Measurements from ENCODE around the gene B4GALT1.
A peak's percentile ranks its signal among the peaks of the same experiment; 100 is the strongest.
"Not testable (repeated sequence)": the region's sequence is repeated elsewhere in the genome, so short reads cannot be mapped to it uniquely, and the experiment has no call there.

B4GALT1 gene

DNA sequence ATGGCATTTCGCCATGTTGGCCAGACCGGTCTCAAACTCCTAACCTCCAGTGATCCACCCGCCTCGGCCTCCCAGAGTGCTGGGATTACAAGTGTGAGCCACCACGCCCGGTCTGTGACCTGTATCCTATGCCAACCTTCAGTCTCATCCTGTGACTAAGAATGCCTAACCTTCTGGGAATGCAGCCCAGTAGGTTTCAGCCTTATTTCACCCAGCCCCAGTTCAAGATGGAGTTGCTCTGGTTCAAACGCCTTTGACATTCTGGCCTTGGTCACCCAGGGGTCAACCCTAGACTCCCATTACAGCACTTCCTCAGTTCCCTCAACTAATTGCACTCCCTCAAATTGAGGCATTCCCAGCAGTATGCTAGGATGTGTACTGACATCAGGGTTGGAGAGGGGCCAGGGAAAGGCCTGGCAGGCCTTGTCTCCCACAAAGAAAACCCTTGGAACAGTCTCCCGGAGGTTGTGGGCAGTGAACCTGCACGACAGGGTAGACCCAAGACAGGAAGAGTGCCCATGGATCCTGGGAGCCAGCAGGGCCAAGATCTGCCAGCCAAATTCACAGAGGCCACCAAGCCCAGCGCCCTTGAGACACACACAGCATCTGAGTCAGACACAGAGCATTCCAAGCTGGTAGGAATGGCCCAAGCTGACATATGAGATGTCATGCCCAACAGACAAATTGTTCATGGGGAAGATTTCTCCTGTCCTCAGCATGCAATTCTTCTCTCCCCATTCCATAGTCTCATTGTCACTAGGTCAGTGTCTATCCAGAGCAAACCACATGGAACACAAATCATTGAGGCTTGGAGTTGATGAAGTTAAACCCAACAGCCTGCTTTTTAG is 65.8 kb downstream of the B4GALT1 start:
- peak; percentile 13 for DNase-seq (ENCODE audit: low spot score)

DNA sequence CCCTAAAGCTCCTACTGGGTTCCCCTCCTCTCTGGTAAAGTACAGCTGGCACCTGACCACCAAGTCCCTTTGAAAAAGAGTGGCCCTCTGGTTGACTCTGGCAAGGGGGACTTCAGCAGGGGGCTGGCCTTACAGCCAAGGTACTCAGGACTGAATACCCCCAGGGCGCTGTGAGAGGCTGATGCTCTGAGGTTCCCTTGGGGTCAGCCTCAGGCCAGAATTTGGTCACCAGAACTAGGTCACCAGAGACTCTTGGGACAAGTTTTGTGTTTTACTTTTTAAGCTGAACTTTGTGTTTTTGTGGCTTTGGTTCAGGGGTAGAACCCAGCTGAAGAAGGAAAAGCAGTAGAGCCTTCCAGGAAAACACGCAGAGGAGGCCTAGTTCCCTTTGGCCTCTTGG is 67.4 kb downstream of the B4GALT1 start:
- DNase-seq (ENCODE audit: low spot score): no peak

DNA sequence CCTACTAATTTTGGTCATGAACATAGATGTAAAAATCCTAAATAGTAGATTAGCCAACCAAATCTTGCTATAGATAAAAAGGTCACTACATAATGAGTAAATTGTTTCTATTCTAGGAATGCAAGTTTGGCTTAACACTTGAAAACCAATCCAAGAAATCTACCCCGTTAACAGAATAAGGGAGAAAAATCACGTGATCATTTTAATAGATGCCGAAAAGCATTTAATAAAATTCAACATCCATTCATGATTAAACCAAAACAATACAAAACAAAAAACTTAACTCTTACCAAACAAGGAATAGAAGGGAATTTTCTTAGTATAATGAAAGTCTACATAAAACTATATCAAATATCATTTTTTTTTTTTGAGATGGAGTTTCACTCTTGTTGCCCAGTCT is 69.9 kb downstream of the B4GALT1 start:
- no peak for DNase-seq (ENCODE audit: low spot score)

DNA sequence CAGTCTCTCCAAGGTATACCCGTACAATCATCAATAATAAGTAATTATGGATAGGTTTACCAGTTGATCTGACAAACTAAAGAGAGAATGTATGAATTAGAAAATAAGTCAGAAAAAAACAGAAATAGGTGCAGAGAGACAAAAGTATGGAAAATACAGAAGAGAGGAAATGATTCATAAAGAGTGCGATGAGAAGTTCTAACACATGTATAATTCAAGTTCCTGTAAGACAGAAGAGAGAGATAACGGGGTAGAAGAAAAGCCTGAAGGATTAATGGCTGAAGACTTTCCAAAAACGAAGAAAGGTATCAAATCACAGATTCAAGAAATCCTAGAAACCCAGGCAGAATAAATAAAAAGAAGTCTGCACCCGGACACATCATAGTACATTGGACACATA is 74.5 kb downstream of the B4GALT1 start:
- no peak for DNase-seq (ENCODE audit: low spot score)

DNA sequence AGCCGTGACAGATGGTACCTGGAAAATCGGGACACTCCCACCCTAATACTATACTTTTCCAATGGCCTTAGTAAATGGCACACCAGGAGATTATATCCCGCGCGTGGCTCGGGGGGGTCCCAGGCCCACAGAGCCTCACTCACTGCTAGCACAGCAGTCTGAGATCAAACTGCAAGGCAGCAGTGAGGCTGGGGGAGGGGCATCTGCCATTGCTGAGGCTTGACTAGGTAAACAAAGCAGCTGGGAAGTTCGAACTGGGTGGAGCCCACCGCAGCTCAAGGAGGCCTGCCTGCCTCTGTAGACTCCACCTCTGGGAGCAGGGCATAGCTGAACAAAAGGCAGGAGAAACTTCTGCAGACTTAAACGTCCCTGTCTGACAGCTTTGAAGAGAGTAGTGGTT is 81.5 kb downstream of the B4GALT1 start:
- DNase-seq (ENCODE audit: low spot score): not testable (repeated sequence)

DNA sequence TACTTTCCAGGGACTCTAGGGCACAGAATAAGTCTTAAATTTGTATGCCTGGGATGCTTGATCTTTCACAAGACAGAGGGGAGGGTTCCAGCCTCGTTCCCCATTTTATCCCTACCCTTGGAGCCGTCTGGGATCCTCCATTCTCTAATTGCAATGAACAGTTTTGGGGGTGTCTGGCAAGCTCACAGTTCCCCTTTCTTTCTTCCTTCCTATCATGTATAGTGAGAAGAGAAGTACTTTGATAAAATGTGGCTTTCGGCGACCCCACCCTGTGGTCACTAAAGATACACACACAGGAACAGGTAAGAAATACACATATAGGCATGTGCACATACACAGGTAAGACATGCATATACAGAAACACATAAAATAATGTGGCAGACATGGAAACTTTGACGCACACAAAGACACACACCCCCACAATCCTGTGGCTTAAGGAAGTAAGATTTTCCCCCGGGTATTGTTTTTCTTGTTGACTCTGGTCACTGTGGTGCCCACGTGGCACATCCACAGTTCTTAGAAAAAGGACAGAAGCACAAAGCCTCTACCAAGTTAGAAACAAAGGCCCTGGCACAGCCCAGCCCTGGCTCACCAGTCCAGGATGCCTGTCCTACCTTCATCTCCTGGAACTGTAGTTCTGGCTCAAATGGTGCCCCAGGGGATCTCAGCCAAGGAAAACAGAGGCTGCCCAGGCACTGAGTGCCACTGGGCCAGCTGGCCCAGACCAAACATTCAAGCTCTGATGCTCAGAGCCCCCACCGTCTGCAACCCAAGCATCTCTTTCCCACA is 84.4 kb downstream of the B4GALT1 start:
- DNase-seq (ENCODE audit: low spot score): no peak

DNA sequence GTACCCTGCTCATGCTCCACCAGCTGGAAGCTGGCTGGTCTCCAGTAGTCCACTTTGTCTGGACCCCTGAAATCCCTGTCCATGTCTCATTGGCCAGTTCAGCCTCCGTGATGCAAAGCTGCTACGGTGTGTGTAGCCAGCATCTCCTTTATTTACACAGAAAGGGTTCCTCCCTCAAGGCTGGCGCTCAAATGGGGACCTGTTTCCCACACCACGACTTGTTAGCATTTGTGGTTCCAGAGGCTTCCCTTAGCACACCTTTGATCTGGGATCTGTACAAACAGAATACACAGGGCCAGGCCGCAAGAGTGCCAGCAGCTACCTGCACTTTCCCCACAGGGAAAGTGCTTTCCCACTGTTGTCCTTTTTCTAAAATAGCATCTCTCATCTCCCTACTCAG is 85.0 kb downstream of the B4GALT1 start:
- DNase-seq (ENCODE audit: low spot score): no peak

DNA sequence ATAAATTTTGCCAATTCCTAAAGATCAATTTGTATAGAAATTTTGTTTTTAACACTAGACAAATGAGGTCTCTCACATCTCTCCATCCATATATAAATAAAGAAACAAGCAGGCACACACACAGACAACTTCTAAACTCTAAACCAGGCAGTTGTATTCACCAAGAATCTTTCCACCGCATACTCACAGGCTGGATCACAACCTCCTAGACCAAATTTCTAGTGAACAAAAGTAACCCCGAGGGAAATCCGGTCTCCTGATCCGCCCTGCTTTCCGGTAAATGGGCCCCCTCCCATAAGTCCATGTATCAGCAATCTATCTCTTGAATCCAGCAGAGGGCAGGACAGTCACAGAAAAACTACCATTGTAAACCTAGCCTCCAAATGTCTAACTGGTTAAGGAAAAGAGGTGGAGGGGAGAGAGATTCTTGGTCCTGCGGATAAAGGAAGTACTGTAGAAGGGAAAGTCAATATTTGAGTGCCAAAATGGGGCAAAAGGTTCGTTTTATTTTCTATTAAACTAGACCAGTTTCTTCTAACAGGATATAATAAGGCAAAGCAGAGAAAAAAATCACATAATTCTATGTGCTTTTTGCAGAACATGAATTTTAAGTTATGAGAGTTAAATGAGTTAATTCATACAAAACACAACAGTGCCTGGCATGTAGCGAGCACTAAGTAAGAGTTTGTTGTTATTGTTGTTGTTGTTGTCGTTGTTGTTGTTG is 85.8 kb downstream of the B4GALT1 start:
- peak; percentile 61 for DNase-seq (ENCODE audit: low spot score)

DNA sequence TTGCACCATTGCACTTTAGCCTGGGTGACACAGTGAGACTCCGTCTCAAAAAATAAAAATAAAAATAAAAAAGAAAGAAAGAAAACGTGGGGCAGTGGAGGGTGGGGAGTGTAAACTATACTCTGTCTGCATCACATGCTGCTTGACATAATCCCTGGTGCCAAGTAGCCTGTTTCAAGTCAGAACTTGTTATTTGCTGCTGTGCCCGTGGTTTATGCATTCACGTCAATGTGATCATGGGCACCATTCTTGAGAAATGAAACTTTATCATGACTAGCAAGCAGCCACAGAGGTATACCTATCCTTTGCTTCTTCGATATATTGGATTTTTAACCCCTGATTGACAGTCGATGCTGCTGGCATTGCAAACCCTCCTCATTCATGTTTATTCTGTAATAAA is 86.6 kb downstream of the B4GALT1 start:
- no peak for DNase-seq (ENCODE audit: low spot score)

DNA sequence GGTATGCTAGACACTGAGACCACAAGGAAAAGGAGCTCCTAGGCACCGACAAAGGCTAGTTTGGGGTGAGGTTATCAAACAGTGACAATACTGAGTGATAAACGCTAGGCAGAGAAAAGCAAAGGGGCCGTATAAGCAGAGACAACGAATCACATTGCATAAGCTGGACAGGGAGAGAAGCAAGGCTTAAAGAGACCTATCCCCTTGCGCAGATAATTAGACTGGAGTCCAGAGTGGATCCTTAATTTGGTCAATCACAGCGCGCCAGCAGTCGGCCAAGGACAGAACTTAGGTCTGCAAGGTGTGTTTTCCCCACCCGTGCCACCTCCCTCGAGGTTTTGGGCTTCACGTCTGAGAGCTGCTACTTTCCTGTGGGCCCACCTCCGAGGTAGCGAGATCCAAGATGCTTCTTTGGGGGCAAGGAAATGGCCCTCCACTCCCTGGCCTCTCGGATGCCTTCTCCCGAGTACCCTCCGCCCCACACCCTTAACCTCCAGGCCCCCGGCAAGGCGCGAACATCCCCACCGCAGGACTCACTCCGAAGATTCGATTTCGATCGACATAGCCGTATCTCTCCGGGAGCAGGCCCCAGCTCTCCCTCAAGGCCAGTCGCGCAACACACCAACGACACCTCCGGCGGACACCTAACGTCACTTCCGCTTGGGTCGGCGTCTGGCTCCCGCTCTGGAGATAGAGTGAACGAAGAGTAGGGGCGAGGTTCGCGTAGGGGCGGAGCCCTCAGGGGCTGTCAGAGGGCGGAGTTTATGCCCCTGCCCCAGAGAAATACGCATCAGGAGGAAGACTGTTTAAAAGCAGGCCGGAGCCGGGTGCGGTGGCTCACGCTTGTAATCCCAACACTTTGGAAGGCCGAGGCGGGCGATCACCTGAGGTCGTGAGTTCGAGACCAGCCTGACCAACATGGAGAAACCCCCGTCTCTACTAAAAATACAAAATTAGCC is 90.8 kb downstream of the B4GALT1 start, which contains the start of gene SMU1:
SMU1 (minus strand) TSS at position 629 of the 959 bp plus-strand sequence; CDS start at position 563, 66 bp downstream.
- DNase-seq (ENCODE audit: low spot score): peak; percentile 97

DNA sequence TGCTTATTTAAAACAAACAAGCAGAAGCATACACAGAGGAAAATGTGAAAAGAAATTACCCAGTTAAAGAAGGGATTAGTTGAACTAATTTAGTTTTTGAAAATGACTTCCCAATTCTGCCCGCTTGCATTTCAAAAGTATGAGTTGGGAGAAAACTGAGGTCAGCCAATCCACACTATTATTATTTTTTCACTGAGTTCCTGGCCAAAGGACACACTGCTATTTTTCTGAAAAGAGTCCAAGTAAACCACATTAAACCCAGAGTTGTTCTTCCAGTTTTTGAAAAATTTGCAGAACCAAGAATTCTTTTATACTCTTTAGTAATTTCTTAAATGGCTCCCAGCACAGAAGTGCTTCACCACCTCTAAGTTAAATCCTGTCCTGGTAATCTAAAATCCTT is 98.1 kb downstream of the B4GALT1 start:
- no peak for DNase-seq (ENCODE audit: low spot score)

DNA sequence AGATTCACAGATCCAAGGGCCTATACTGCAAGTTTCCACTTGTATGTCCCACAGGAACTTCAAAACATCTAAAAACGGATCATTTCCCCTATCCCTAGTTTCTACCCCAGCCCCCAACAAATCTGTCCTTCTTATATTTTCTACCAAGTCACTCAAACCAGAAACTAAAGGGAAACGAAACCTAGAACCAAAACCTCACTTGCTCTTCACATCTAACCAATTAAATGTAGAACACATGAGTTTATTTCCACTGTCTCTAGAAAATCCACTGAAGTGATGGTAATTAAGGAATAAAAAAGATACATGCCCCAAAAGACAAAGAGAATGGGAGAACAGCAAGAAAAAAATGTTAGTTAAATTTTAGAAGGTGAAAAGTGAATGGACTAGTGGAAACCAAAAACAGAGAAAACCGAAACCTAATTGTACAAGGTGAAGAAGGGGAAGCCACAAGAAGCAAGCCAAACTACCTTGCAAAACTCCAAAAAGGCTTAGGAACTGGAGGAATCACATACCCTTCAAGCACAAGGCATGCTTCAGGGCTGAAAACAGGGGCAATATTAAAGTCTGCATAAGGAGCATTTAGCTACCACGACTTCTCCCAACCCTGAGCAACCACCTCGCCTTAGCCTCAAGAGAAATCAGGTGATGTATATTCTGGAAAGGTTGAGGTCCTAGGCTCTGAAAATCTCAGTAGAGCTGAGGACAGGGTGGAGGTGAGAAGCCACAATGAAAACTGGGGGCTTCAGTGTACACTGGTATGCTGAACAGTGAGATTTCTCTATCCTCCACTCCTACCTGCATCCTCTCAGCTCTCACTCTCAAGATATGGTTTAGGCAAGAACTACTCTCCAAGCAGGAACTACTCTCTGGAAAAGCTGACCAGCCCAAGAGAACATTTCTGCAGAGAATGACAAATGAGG is 101.7 kb downstream of the B4GALT1 start:
- no peak for DNase-seq (ENCODE audit: low spot score)
